Fibroblast of skin of back (primary cell): ENCODE data around the gene GRIA4.
A peak's percentile ranks its signal among the peaks of the same experiment; 100 is the strongest.
"Not testable (repeated sequence)": the region's sequence is repeated elsewhere in the genome, so short reads cannot be mapped to it uniquely, and the experiment has no call there.

Experiments used
- DNase-seq: peaks from one replicate; pipeline ENCODE4 v3.0.0-alpha.2; 2013

GRIA4 gene

DNA sequence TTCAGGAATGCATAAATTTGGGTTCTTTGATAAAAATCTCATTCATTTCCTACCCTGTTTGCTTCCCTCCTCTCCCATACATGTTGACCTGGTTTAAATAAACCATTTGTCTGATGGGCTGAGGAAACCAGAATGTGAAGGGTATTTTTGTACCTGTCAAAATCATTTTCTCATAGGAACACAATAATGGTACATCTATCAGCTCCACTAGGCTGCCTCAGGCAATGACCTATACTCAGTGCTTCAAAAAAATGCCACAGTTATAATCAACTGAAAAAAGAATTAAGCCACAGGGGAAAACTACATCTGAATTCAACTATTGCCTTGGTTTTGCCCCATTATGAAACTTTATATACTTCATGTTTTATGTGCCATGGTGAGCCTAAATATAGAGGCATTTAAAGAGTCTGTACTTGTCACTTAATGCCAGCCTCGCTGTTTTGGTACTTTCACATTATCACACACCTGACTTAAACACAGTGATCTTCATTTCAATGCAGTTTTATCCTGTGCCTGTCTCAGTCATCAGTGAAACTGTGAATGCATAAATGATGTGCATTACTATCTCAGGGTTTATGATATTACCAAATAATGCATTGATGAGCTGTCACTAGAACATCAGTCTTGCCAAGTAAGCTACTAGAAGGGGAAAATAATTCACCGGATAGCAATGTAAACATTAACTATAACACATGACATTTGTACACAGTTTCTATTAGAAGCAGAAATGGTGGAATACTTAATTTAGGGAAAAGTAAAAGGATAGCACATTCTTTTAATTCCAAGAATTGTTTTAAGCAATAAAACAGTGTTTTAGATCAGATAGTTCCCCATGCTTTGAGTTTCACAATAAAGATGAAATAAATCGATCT is 319.4 kb downstream of the GRIA4 start:
- no peak for DNase-seq

DNA sequence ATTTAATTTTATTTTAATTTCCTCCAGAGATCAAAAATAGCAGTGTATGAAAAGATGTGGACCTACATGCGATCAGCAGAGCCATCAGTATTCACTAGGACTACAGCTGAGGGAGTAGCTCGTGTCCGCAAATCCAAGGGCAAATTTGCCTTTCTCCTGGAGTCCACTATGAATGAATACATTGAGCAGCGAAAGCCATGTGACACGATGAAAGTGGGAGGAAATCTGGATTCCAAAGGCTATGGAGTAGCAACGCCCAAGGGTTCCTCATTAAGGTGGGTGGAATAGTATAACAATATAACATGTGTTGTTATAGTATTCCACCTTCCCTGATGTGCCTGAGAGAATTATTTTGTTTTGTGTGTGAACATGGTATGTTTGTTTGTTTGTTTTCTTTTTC is 323.8 kb downstream of the GRIA4 start:
- DNase-seq, result no peak

DNA sequence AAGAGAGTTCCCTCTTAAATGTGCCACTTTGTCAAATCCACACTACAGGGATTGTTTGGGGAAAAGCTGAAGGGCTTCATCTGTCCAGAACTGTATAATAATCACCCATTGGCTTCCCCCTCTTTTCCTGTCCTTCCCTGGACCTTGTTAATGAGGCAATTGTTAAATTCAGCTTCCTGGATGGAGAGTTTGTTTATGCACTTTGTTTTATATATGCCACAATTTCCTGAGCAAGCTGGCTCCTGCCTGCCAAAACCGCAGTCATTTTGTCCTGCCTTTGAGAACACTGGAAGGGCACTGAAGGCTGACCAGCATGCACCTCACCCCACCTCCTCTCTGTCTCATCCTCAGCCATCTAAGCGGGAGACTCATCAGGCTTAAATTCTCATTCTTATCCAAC is 325.9 kb downstream of the GRIA4 start:
- no peak for DNase-seq

GRCh38 chr11:105937331-105937730 is 327.5 kb downstream of the GRIA4 start:
- peak; percentile 11 for DNase-seq

- DNase-seq, result no peak
These were observed 327.9 kb downstream of the GRIA4 start for GRCh38 chr11:105937738-105938137.

GRCh38 chr11:105942921-105943320 is 333.0 kb downstream of the GRIA4 start:
- no peak for DNase-seq

GRCh38 chr11:105948918-105949590 is 339.2 kb downstream of the GRIA4 start:
- no peak for DNase-seq

DNA sequence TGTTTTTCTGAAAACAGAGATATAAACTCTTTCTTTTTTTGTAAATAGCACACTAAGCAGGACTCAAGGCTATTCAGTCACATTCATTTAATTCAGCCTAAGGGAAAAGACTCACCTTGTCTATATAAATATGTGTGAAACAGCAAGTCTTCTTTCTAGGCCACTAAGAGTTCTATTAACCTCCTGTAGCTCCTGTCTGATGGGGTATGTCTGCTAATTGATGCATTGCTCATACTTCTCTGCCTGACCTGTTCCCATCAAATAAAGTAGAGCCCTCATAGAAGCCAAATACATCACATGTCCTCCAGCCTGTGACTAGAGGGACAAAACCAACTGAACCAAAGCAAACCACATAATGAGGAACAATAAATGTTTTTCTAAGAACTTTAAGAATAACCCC is 344.0 kb downstream of the GRIA4 start:
- DNase-seq, result no peak

DNA sequence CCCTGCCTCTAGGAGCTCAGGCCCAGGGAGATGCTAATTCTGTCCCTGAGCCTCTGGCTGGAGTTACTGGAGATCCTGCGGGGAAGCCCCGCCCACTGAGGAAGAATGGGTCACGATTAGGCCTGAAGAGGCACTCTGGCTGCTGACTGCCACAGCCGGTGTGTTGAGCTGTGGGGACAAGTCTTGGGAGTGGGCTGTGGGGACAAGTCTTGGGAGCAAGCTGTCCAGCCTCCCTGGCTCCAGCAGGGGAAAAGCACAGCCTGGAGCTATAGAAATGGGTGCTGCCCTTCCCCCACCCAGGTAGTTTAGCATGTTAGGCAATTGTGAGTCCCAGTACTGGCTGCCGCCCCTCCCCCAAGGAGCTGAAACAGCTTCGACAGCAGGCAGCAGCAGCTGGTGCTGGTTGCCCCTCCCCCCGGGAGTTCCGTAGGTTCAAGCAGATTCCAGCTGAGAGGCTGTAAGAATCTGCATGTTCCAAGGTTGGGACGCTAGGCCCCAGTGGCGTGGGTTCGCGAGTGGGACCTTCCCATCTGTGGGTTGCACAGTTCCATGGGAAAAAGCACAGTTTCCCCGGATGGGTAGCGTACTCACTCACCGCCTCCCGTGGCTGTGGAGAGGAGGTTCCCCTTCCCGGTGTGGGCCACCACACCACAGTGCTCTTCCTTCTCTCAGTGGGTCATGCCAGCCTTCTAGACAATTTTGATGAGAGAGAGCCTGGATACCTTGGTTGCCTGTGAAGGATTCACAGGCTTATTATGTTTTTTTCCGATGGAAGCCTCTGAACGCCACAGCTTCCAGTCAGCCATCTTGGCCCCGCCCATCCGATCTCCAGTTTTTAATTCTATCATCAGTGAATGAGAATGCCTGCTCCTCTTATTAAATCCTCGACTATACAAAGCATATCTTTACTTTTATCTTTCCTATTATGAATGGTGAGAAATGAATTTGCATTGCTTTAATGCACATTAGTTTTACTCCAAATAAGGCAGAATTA is 350.7 kb downstream of the GRIA4 start:
- DNase-seq, result no peak

GRCh38 chr11:105968021-105968697 is 358.3 kb downstream of the GRIA4 start:
- peak; percentile 2 for DNase-seq

- no peak for DNase-seq
These were observed 359.9 kb downstream of the GRIA4 start for GRCh38 chr11:105969756-105970155.

DNA sequence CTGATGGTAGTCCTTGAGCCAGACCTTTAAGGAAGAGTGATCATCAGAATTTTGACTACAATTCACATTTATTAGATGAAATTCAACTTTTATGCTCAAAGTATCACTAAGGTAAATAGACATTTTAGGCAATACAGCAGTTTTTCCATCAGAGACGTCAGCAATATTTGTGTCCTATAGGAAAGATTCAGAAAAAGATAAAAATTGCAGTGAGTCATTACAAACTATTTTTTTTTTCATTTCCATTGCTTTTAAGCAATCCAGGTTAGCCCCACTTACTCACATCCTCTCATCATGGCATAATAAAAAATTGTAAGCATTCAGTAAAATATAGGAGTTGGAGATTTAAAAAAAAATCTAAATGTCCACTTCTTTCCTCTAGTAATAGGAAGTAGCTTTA is 365.3 kb downstream of the GRIA4 start:
- DNase-seq, result peak; percentile 6

DNA sequence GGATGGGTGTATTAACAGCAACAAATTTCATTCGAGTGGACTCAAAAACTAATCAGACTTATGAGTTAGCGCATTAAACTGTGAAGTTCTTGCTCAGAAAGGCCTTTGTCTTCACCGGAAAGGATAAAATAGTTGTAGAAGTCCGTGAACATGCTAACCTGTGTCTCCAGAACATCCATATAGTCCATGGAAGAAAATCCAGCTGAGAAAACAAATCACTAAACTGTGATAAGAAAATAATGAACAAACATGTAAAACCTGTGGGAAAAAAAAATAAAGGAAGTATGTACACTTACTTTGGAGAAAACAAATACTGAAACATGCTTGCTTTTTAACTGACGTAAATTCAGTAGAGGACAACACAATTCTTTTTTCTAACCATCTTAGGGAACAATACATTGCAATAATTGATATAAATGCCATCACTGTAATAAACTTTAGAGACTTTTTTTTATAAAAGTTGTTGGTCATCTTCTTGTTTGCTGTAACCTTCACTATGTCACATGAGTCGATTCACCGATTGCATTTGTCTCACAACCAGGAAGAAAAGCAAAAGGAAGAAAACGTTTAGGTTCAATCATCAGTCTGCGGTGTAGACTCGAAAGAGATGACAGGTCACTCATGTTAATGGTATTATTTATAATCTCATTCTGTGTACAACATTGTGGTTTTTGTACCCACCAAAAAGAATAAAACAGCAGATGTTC is 370.3 kb downstream of the GRIA4 start:
- DNase-seq, result no peak

- DNase-seq, result no peak
These were observed 376.7 kb downstream of the GRIA4 start for GRCh38 chr11:105986554-105986953.

DNA sequence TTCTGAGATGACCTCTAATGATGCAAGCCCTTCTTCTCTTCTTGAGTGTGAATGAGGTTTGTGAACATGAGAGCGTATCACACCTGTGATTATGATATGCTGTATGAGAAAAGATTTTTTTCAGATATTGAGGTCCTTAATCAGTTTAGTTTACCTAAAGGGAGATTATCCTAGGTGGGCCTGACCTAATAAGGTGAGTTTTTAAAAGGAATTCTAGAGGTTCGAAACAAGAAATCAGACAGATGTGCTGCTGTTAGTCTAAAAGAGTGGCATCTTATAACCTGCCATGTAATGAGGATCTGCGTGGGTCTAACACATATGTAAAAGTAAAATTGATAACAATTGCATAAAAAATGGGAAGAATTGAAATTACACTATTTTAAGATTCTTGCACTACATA is 378.3 kb downstream of the GRIA4 start:
- DNase-seq, result no peak

- no peak for DNase-seq
These were observed 379.3 kb downstream of the GRIA4 start for GRCh38 chr11:105989124-105989523.

DNA sequence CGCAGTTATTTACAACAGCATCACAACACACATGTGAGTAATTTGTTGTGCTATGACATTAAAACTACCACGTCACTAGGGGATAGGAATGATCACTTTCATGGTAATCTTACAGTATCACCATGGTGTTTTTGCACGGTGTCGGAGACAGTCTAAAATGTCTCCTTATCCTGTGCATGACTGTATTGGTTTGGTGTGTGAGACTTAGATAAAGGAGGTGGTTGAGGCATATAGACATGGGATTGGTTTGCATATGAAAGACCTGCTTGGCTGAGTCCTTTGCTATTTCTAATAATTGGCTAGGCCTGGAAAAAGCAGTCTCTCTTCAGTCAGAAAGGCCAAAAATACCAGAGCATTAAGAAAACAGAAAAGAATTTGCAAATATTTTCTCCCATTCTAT is 382.0 kb downstream of the GRIA4 start:
- no peak for DNase-seq

GRCh38 chr11:106001304-106002012 is 391.6 kb downstream of the GRIA4 start:
- DNase-seq, result peak; percentile 23

DNA sequence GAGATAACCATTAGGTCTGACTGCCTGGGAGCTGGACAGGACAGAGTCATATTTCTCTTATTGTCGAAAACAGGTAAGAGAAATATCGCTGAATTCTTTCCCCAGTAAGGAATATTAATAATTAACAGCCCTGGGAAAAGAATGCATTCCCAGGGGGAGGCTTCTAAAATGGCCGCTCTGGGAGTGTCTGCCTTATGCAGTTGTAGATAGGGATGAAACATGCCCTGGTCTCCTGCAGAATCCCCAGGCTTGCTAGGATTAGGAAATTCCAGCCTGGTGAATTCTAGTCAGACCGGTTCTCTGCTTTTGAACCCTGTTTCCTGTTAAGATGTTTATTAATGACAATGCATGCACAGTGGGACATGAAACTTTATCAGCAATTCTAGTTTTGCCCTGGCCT is 393.2 kb downstream of the GRIA4 start:
- not testable (repeated sequence) for DNase-seq

GRCh38 chr11:106011481-106011880 is 401.6 kb downstream of the GRIA4 start:
- DNase-seq, result peak; percentile 45

- peak; percentile 79 for DNase-seq
These were observed 402.9 kb downstream of the GRIA4 start for GRCh38 chr11:106012744-106013143.
